NCI-H2107 treated with DMSO at 0.1 percent for 48 hours (cell line): ENCODE data around the gene TMEM52B.

ENCODE experiments used
- DNase-seq: peaks from one replicate; lab custom pipeline; 2025; ENCODE audit not compliant: unreplicated experiment; lab: John Stamatoyannopoulos, UW

TMEM52B gene

GRCh38 chr12:10178821-10179220, at the start of gene TMEM52B:
Gene TMEM52B, plus strand, starts transcription at chr12:10179032. Its CDS starts 543 bp downstream, at chr12:10179575.
- DNase-seq, result no peak

GRCh38 chr12:10130042-10130441, 48.8 kb upstream of the TMEM52B start, which contains the start of gene CLEC7A:
Gene CLEC7A, minus strand, starts transcription at chr12:10130199. Its CDS starts 117 bp downstream, at chr12:10130082.
- DNase-seq, result no peak

GRCh38 chr12:10131111-10131690, 47.6 kb upstream of the TMEM52B start:
- no peak for DNase-seq

GRCh38 chr12:10132850-10133370, 45.9 kb upstream of the TMEM52B start:
- DNase-seq, result no peak

GRCh38 chr12:10135126-10135525, 43.7 kb upstream of the TMEM52B start:
- no peak for DNase-seq

- peak; percentile 46 for DNase-seq
Measured at GRCh38 chr12:10136637-10137205, 42.1 kb upstream of the TMEM52B start.

GRCh38 chr12:10140001-10140400, 38.8 kb upstream of the TMEM52B start:
- peak; percentile 39 for DNase-seq

GRCh38 chr12:10142976-10143589, 35.7 kb upstream of the TMEM52B start:
- no peak for DNase-seq

- DNase-seq, result no peak
Measured at GRCh38 chr12:10147714-10148403, 31.0 kb upstream of the TMEM52B start.

- no peak for DNase-seq
Measured at GRCh38 chr12:10151621-10152020, 27.2 kb upstream of the TMEM52B start.

GRCh38 chr12:10153271-10154144, 25.3 kb upstream of the TMEM52B start:
- peak; percentile 27 for DNase-seq

GRCh38 chr12:10154145-10154496, 24.7 kb upstream of the TMEM52B start:
- DNase-seq, result no peak

GRCh38 chr12:10155966-10156365, 22.9 kb upstream of the TMEM52B start:
- DNase-seq, result no peak

GRCh38 chr12:10158406-10158805, 20.4 kb upstream of the TMEM52B start:
- no peak for DNase-seq

GRCh38 chr12:10159280-10159679, 19.6 kb upstream of the TMEM52B start:
- DNase-seq, result no peak

- DNase-seq, result no peak
Measured at GRCh38 chr12:10160617-10161385, 18.0 kb upstream of the TMEM52B start.

- DNase-seq, result no peak
Measured at GRCh38 chr12:10163084-10163483, 15.7 kb upstream of the TMEM52B start.

- no peak for DNase-seq
Measured at GRCh38 chr12:10165421-10165820, 13.4 kb upstream of the TMEM52B start.

- DNase-seq, result no peak
Measured at GRCh38 chr12:10167599-10167998, 11.2 kb upstream of the TMEM52B start.

- DNase-seq, result no peak
Measured at GRCh38 chr12:10169104-10169503, 9.7 kb upstream of the TMEM52B start.
